ENCODE measurements around the gene ADAMTS2.
A peak's percentile ranks its signal among the peaks of the same experiment; 100 is the strongest.

Gene ADAMTS2

DNA sequence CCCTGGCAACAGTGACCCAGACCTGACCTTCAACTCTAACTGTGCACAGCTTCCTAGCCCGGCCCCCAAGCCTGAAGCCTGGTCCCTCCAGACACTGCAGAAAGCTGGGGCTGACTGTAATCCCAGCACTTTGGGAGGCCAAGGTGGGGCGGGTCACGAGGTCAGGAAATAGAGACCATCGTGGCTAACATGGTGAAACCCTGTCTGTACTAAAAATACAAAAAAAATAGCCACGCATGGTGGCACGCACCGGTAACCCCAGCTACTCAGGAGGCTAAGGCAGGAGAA is 35.9 kb downstream of the ADAMTS2 start:
- no peak for DNase-seq

DNA sequence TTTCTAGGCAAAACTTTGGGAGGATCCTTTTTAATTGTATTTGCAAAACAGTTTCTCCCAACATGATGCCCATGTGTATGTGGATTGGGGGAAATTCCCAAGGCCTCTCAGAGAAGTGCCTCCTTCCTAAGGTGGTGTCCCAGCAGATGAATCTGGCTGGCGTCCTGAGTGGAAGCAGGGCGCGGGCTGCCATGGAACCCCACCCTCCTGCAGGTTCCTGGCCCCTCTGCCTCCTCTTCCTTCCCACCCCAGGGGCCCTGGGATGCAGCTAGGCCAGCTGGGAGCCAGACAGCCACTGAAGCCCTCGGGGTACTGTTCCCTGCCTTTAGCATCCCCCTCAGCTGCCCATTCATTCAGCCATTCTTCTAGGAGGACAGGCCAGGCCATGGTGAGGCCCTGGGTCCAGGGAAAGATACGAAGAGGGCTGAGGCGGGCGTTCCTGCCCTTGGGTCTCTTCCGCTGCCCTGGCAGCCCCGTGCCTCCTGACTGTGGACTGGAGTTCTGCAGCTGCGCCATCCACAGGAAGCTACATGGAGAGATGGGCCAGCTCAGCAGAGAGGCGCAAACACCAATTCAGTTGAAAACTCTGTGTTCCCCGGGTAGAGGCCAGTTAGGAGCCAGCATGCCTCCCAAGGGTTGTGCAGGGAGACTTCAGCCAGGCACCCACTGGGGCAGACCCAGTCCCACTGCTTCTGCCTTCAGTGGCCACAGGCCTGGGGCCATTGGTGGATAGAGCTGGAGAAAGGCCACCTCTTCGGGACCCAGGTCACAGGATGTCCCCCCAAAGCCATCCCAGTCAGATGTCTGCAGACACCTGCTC is 36.5 kb downstream of the ADAMTS2 start:
- no peak for DNase-seq

DNA sequence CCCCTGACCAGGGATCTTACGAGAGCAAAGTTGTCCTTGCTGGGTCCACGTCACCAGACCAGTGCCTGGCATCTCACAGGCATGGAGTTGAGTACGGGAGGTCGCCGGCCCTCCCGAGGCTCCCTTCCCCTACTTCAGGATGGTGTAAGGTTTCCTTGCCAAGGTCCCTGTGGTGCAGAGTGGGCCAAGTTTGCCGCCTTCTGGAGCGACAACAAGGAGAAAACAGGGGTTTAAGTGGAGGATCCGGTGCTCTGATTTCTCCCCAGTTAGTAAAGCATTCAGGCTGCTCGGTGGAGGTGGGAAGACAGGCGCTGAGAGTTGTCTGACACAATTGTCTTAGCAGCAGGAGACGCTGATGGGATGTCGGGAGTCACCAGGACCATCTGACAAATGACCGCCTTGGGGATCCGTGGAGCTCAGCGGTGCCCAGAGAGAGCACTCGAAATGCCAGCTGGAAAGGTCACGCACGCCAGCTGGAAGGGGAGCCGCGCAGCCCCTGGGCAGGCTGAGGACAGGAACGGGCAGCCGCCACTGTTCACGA is 37.3 kb downstream of the ADAMTS2 start:
- no peak for DNase-seq

DNA sequence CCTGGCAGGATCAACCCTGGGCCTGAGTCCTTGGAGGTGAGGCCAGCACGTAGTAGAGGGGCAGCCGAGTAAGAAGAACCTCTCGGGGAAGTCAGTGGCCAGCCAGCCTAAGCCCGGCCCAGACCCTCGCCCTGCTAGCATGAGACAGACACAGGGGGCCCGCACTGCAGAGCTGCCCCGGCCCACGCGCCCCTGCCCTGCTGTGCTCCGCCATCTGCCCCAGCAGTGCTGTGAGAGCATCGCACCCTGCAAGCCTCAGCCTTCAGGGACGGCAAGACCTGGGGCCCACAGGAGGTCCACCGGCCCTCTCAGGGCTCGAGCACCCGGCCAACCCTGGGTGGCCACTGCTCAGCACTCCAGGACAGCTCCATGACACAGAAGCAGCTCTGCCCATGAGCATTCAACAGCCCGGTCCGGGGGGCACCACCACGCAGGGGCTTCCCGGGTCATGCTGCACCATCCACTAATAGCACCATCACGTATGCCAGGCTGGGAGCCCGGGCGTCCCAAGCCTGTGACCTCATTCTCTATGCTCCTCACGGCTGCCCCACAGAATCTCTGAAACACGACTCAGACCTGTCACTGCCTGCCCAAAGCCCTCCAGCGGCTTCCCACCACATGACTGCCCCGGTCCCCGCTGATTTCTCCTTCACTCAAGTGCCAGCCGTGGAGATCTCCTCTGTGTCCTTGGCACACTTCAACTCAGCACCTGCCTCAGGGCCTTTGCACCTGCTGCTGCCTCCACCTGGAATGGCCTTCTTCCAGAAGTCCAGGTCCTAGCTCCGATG is 38.1 kb downstream of the ADAMTS2 start:
- no peak for DNase-seq

DNA sequence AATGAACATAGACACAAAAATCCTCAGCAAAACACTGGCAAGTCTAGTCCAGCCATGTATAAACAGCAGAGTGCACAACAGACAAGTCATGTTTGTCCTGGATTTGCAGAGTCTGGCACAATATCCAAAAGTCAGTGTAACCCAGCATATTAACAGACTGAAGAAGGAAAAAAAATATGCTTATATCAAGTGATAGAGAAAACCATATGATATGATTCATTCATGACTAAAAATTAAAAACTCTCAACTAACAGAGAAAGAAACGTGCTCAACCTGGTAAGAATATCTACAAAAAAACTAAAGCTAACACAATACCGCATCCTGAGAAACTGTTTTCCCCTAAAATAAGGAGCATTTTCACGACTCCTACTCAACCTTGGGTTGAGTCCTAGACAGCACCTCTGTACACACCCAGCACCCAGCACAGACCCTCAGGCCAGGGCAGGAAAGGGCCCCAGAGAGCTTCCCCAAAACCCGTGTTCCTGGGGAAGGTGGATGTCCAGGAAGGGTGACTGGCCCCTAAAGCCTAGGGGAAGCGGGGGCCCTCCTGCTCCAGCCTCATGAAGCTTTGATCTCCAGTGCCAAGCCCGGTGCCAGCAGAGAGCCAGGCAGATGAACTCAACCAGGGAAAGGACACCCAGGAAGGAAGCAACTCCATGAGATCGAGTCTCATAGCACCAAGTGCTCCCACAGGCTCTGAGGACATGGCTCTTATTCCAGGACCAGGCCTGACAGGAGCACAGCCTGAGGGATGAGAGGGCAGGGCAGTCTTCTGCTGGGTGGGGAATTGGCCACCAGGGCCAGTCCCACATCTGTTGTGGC is 38.9 kb downstream of the ADAMTS2 start:
- no peak for DNase-seq

DNA sequence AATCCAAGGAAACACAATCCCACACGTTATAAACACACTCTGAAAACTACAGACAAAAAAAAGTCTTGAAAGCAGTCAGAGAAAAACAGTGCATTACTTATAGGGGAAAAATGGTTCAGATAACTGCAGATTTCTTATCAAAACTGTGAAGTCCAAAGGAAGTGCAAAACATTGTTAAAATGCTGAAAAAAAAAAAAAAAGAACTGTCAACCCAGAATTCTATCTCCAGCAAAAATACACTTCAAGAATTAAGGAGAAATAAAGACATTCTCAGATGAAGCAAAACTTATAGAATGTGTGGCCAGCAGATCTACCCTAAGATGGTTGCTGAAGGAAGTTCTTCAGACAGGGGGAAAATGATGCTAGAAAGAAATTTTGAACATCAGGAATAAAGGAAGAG is 40.4 kb downstream of the ADAMTS2 start:
- no peak for DNase-seq

DNA sequence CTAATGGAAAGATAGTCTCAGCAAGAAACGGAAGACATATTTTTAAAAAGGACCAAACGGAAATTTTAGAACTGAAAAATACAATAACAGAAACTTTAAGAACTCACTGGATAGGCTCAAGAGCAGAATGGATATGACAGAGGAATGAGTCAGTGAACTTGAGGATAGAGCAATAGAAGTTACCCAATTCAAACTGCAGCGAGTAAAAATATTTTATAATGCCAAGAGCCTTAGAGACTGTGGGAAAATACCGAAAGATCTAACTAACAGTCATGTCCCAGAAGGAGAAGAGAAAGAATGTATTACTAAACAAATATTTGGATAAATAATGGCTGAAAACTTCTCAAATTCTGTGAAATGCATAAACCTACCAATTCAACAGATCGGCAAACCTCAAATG is 40.8 kb downstream of the ADAMTS2 start:
- no peak for DNase-seq

DNA sequence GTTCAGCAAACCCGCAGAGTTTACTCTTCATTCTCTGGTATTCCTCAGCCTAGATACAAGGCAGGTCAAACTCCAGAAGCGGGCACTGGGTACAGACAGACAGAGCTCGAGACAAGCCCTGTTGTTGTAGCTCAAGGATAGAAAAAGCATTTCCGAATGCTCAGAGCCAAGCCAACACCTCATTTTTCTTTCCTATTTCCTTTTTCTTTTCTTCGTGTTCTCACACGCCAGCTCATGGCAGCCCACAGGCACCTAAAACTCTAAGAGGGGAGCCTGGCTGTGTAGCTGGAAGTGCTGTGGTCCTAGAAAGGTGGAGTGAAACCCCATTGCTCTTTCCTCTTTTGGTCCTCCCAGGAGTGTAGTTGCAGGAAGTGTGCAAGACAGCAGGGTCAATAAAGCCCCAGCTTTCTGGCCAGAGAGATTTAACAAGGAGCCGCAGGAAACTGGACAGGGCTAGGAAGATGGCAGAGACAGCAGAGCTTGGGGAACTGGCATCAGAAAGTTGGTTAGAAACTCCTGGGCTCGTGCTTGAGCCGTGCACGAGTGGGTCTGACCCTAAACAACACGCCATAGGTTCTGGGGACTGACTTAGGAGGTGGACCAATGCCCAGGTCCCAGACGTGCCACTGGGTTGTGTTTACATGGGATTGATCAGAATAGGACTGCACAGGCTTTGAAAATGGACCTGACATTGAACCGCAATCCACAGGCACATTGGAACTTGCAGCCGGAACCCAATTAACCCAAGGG is 41.6 kb downstream of the ADAMTS2 start:
- DNase-seq, result no peak

DNA sequence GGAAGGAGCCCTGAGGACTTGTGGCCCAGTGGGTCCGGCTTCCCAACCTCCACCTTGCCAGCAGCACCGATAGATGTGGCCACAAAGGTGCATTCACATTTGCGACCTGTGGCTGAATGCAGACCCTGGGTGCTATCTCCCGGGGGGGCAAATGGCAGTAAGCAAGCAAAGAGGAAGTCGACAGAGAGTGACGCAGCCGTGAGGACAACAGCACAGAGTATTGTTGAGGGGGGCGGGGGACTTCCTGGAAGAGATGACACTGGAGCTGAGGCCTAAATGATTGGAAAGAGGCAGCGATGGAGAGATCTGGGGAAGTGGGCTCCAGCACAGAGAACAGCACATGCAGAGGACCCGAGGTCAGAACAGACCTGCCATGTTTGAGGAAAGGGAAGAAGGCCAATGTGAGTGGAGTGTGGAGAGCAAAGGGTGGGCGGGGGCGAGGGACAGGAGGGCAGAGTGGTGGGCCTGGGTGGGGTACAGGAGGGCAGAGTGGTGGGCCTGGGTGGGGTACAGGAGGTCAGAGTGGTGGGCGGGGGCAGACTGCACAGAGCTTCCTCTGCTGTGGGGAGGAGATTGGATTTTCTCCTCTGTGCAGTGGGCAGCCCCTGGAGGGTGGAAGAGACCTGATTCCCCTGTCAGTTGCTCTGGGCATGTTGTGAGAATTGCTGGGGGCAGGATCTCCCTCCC is 42.6 kb downstream of the ADAMTS2 start:
- DNase-seq, result peak; percentile 1

DNA sequence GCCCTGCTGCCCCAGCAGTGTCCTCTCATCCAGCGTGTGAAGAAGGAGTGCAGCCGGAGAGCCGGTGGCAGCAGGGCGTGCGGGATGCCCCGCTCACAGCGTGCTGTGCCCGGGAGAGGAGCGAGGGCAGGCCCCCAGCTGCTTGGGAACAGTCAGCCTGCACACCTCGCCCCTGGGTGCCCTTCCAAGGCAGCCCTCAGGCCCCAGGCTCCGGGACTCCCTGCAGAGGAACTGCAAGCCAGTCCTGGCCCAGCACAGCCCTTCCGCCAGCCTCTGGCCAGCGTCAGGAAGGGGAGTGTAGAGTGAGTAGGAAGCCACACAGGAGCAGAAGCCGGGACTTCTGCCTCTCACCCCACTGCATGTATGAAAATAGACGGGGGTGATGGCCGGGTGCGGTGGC is 43.5 kb downstream of the ADAMTS2 start:
- no peak for DNase-seq

DNA sequence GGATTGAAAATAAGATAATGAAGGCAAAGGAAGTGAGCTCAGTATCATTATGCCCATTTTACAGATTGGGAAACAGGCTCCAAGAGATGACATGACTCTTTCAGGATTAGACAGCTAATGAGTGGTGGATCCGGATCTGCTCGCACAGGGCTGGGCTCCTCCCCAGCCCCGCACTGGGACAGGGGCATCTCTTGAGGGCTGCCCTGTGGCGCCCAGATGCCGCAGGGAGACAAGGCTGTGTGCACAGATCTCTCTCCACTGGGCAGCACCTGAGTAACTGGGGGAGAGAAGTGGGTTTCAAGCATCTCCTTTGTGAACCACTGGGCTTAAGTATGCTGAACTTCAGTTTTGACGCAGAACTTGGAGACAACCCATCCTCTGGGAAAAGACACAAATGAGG is 43.9 kb downstream of the ADAMTS2 start:
- no peak for DNase-seq

DNA sequence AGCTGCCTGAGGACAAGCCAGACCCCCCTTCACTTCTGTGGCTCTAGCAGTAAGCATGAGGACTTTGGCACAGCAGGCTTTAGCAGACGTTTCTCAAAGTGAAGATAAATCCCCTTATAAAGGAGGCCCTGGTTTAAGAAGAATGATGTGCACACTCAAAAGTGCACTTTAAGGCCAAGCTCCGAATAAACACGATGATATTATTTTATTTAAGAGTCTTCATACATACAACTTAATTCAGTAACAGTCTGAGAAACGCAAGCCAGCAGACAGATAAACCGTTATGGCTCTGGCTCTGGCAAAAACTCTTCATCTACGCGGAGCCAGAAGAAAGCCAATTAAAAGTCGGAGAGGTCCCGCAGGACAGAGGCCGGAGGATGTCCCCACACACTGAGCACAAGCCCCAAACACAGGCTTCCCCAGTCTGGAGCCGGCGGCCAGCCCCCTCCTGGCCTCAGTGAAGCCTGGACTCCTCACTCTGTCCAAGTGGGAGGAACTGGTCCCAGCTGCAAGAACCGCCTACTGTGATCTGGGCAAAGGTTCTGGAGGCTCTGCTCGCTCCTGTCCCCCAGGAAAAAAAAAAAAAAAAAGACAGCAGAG is 44.6 kb downstream of the ADAMTS2 start:
- DNase-seq, result no peak

DNA sequence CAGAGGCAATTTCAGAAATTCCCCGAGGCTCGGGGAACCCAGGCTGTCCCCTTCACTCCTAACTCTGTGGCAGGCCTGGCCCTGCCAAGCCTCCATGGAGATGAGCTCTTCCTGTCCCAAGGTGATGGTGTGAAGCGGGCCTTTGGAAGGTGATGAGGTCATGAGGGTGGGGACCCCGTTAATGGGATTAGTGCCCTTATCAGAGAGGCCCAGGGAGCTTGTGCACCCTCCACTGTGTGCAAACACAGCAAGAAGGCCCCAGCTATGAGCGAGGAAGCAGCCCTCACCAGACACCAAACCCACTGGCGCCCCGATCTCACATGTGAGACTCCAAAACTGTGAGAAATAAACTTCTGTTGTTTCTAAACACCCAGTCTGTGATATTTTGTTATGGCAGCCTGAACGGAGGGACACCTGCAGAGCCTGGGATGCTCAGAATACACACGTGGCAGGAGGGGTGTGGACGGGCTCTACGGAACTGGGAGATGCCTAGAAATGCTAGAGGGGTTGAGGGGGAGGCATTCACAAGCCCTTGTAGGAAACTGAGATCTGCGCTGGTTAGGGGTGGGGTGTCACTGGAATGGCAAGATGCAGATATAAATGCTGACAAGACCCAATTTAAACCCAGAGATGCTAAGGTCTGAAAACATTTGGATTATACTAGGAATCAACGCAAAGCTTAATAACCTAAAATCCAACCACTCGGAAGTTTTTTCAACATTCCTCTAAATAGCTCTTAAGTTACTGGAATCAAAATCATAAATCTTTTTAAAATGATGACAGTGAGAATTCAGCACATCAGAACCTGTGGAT is 46.9 kb downstream of the ADAMTS2 start:
- DNase-seq, result no peak

DNA sequence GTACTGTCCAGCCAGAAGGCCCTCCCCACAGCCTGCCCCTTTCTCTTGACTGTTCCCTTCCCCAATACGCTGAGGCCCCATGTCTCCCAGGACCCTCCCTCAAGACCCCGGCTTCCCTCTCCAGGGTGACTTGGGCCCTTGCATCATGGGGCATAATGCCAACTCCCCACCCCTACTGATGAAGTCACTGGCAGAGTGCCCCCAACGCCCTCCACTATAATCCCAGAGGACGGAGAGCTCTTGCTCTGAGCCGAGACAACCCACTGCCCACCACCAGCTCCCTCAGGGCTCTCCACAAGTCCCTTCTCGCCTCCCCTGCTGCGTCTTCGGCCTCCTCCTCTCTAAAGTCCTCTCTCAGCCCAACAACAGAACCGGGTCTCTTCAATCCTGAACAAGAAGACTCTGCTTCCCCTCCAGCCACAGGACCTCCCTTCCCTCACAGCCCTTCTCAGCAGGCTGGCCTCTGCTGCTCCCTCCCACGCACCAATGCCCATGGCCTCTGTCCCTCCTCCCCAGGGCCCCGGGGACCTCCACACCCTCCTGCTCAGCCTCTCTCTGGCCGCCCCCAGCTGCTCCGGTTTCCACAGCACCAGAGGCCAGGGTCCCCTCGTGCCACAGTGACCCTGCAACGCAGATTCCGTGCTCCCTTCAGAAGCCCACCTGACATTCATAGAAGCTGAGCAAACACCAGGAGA is 47.6 kb downstream of the ADAMTS2 start:
- no peak for DNase-seq

DNA sequence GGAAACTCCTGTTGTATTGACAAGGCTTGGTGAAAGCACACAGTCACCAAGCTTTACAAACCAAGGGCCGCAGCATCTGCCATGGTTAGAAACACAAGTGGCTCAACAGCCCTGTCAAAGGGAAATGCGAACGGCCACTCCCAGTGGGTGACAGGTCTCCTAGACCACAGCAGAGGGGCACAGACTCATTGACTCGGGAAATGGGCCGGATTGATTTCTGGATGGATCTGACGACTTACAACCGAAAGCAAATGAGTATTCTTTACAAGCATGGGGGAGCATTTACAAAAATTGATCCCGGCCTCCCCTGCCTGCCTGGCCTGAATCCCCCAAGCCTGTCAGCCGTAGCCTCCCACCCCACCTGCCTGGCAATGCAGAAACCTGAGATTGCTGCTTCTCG is 48.2 kb downstream of the ADAMTS2 start:
- no peak for DNase-seq

DNA sequence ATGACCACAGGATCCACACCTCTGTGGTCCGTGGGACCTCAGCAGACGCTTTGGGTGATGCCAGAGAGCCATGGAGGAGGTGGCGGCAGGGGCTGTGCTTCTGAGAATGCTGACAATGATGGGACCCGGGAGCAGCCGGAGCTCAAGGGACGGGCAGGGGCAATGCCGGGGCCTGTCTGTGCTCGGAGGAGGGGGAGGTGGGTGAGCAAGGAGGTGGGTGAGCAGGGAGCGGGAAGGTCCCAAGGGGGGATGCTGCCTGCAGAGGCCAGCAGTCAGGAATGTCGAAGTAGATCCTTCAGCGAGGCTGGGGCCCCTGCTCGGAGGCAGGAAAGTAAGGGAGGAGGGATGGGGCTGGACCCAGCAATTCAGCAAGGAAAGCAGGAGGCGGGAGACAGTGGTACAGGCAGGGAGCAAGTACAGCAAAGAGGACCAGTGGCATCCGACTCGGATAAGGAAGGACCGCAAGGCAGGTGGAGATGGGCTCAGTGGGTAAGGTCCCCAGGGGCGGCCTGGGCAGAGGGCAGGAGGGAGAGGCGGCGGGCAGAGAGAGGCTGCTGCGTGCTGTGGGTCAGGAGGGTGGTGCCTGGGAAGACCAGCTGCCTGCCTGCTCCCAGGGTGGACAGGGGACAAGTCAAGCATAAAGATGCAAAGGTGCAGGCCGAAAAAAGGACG is 49.0 kb downstream of the ADAMTS2 start:
- DNase-seq, result no peak

DNA sequence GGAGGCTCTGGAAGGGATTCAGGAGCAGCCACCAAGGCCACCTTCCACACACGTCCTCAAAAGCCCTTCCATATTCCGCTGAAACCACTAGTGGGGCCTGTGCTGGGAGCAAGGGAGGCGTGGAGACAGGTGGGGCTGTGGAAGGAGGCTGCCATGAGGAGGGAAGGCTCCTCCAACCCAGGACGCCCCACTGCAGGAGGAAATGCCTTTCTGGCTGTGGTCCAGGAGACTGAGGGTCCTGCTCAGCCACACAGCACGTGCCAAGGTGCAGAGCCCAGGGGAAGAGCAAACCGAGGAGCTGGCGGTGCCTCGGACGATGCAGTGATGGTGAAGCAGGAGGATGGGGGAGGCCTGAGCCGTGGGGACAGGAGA is 49.5 kb downstream of the ADAMTS2 start:
- DNase-seq, result no peak

DNA sequence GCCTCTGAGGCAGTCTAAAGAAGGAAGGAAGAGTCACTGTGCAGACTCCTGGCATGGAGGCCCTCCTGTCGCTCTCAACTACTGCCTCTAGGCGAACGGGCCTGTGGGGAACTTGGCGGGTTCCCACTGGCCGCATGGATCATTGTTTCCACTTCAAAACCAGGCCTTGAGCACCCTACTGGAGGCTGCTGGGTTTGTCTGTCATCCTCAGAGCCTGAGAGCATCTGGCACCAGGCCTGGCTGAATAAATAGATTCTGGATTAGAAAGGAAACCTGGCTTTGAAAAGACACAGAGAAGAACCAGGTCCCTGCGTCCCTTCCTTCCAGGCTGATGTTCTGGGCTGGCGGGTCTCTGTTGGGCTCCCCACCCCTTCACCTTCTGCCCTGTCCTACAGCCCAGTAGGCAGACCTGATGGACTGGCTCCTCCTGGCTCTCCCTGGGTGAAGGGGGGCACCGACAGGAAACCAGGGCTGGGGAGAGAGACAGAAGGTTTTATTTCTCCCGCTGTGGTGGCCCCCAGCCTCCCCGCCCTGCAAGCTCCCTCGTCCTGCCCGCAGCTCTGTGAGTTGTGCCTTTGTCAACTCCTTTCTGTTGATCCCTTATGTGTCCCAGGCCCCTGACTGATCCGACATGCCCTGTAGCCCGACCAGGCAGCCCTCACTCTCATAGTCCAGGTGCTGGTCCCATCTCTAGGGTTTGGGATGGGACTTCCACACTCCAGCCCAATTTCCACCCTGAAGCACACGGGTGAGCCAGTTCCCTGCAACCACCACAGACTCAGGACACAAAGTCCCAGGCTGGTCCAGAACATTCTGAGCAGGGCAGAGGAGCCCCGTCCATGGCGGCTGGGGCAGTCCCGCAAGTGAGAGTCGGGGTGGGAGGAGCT is 50.1 kb downstream of the ADAMTS2 start:
- no peak for DNase-seq

Data from inflammatory macrophage treated with lipopolysaccharide for 4 hours (primary cell).